Peyer's patch (tissue), 4 donors: ENCODE data around the gene PRKCH. TPM values are rescaled to one million over a fixed set of nuclear protein-coding genes. Genes with fewer than 3 reads are reported as not detected.

Experiments
- DNase-seq, 3 donors: peaks; one replicate each; pipeline ENCODE4 v3.0.0-alpha.2; 2017 to 2019
- H3K27ac ChIP-seq, 4 donors: fragments of 200-600 bp; sonication (generic); one replicate each; pipeline ENCODE4 v1.5.1; 2016 to 2019
- H3K27me3 ChIP-seq, 2 donors: fragments of 200-600 bp; sonication (generic); one replicate each; pipeline ENCODE4 v1.5.1; 2019
- H3K36me3 ChIP-seq, 3 donors: fragments of 200-600 bp; sonication (generic); one replicate each; pipeline ENCODE4 v1.5.1; 2016 to 2019
- H3K4me1 ChIP-seq, 4 donors: fragments of 200-600 bp; sonication (generic); one replicate each; pipeline ENCODE4 v1.5.1; 2016 to 2019
- H3K4me3 ChIP-seq, 4 donors: fragments of 200-600 bp; sonication (generic); 1 replicate in 3 of 4; 2 replicates in 1 of 4; pipeline ENCODE4 v1.5.1; 2016 to 2019; ENCODE audit warnings: mild to moderate bottlenecking in 1 of 4
- H3K9me3 ChIP-seq, 4 donors: fragments of 200-600 bp; sonication (generic); one replicate each; pipeline ENCODE4 v1.5.1; 2016 to 2019; ENCODE audit warnings: mild to moderate bottlenecking in 1 of 4
- CTCF ChIP-seq, 6 experiments: fragments of 450-650 bp in 4 of 6; fragments of 200-600 bp in 2 of 6; sonication (generic) in 1 of 6; IDR thresholded peaks; one replicate each; pipeline ENCODE4 v1.5.1; 2017 to 2019; ENCODE audit warnings: antibody characterized with exemption in 6 of 6, mild to moderate bottlenecking in 3 of 6, moderate library complexity in 1 of 6
- POLR2A ChIP-seq, 2 donors: fragments of 450-650 bp; IDR thresholded peaks; one replicate each; pipeline ENCODE4 v1.5.1; 2017; ENCODE audit warnings: antibody characterized with exemption in 2 of 2, mild to moderate bottlenecking in 2 of 2, moderate library complexity in 2 of 2
- total RNA-seq, 4 donors: library from RNA; depleted of rRNA; stranded (reverse); fragments of >200 nt; gene quantifications; one replicate each; pipeline ENCODE4 v1.1.0, GENCODE V29; 2016

The PRKCH gene
- total RNA-seq, 4 donors from 2014 or later, result 32.5 to 64.2 (median 53.0) TPM

- peaks cover 0 to 6% (median 1%) of the 10 kb centered on the region in 4 donors for H3K4me1 ChIP-seq
- H3K4me3 ChIP-seq, result no peak overlapping the region
- no peaks in the 10 kb centered on the region for H3K27me3 ChIP-seq
- no peaks in the 10 kb centered on the region for H3K36me3 ChIP-seq
- TF ChIP-seq POLR2A (IDR thresholded peaks at IDR 0.05) (no peak), CTCF (IDR thresholded peaks at IDR 0.05) (no peak)
- peak overlapping the region in 2 of 4 donors; percentile 40 to 61 for H3K27ac ChIP-seq
- no peaks in the 10 kb centered on the region for H3K9me3 ChIP-seq
- no peak for DNase-seq
Observed at GRCh38 chr14:61587081-61587713, 265.8 kb downstream of the PRKCH start.

GRCh38 chr14:61588419-61588901 lies 267.1 kb downstream of the PRKCH start:
- H3K27ac ChIP-seq, result no peak overlapping the region
- DNase-seq, result no peak
- TF ChIP-seq CTCF (IDR thresholded peaks at IDR 0.05), result no peak
- TF ChIP-seq POLR2A (IDR thresholded peaks at IDR 0.05), result no peak
- no peaks in the 10 kb centered on the region for H3K9me3 ChIP-seq
- H3K4me1 ChIP-seq, result peaks cover 0 to 6% (median 1%) of the 10 kb centered on the region in 4 donors
- H3K36me3 ChIP-seq, result no peaks in the 10 kb centered on the region
- H3K4me3 ChIP-seq, result no peak overlapping the region
- H3K27me3 ChIP-seq, result no peaks in the 10 kb centered on the region

DNA sequence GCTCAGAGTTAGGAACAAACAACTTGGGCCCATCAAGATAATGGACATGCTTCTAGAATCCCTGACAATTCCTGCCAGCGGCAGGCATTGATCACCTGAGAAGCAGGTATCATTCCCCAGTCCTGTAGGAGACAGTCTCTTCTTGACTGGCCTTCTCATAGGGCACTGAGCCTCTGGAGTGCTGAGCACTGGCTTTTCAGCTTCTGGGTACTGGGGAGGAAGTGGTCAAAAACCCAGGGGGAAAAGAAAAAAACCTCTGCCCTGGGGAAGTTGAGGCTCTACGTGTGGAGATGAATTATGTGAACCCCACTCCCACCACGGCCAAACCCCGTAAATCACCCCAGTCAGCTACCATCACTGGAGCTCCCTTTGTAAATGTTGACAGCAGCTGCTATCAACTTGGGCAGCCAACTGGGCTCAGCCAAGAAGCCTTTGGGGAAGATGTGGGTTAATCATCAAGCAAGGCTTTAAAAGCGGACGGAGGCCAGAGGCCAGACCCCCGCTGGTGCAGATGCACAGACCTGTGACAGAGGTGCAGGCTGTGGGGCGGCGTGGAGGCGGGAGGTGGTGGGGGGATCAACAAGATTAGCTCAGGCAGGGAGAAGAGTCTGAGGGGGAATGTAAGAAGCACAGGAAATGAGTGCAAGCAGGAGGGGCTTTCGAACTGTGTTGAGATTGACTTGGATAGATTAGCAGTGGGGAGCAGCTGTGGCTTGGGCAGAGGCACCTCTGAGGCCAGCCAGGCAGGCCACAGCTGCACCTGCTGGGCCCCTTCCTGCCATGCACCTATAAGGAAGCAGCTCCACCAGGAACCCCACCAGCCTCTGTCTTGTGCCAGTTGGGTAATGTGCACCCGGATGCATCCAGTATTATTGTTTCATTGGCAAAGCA lies 268.6 kb downstream of the PRKCH start:
- H3K9me3 ChIP-seq, result no peaks in the 10 kb centered on the region
- H3K4me1 ChIP-seq, result peaks cover 0 to 6% (median 1%) of the 10 kb centered on the region in 4 donors
- no peaks in the 10 kb centered on the region for H3K36me3 ChIP-seq
- no peaks in the 10 kb centered on the region for H3K27me3 ChIP-seq
- TF ChIP-seq POLR2A (IDR thresholded peaks at IDR 0.05) (no peak), CTCF (IDR thresholded peaks at IDR 0.05) (no peak)
- no peak overlapping the region for H3K4me3 ChIP-seq
- no peak overlapping the region for H3K27ac ChIP-seq
- no peak for DNase-seq

- Histone ChIP-seq H3K9me3 (no peaks in the 10 kb centered on the region), H3K4me3 (no peak overlapping the region), H3K36me3 (no peaks in the 10 kb centered on the region), H3K4me1 (no peaks in the 10 kb centered on the region), H3K27ac (no peak overlapping the region), H3K27me3 (no peaks in the 10 kb centered on the region)
- TF ChIP-seq POLR2A (IDR thresholded peaks at IDR 0.05), result no peak
- TF ChIP-seq CTCF (IDR thresholded peaks at IDR 0.05), result no peak
- DNase-seq, result no peak
Observed at GRCh38 chr14:61591862-61592261, 270.5 kb downstream of the PRKCH start.

GRCh38 chr14:61593330-61593729 lies 272.0 kb downstream of the PRKCH start:
- Histone ChIP-seq H3K4me3 (no peak overlapping the region), H3K27ac (no peak overlapping the region), H3K9me3 (no peaks in the 10 kb centered on the region), H3K27me3 (no peaks in the 10 kb centered on the region), H3K36me3 (no peaks in the 10 kb centered on the region), H3K4me1 (no peaks in the 10 kb centered on the region)
- no peak for DNase-seq
- TF ChIP-seq POLR2A (IDR thresholded peaks at IDR 0.05), result no peak
- no peak for TF ChIP-seq CTCF (IDR thresholded peaks at IDR 0.05)
